ENCODE data around the gene VARS2. TPM values are rescaled to one million over a fixed set of nuclear protein-coding genes. Genes with fewer than 3 reads are reported as not detected.
"Not testable (repeated sequence)": the region's sequence is repeated elsewhere in the genome, so short reads cannot be mapped to it uniquely, and the experiment has no call there.

Gene VARS2
- total RNA-seq, 4 donors from 2014 or later = 16.0 to 38.5 (median 19.3) TPM

GRCh38 chr6:30873137-30873640, 40.8 kb upstream of the VARS2 start:
- ATAC-seq = no peak
- TF ChIP-seq POLR2A (IDR thresholded peaks at IDR 0.05) (no peak), CTCF (IDR thresholded peaks at IDR 0.05 in 4 of 5, conservative IDR thresholded peaks at IDR 0.05 in 1 of 5) (no peak)
- intact Hi-C loops (cut with DNase I; ENCODE audit: low total_unique reads) = no loop called here
- peaks cover 11 to 21% of the 10 kb centered on the region in 2 donors for H3K4me1 ChIP-seq
- no peaks in the 10 kb centered on the region for H3K9me3 ChIP-seq
- in situ Hi-C loops (cut with MboI; ENCODE audit: low sequenced_read_pairs in 4 of 4) = loop anchor here in 3 of 4 donors (10.0 kb wide), 2 partner anchors 48 to 128 kb away; partner anchors contain the start of genes FLOT1 (in 2 of the 3) and IER3 (in 2 of the 3)
- no peaks in the 10 kb centered on the region for H3K27me3 ChIP-seq
- H3K36me3 ChIP-seq = no peaks in the 10 kb centered on the region
- no peak for DNase-seq
- no peak overlapping the region for H3K4me3 ChIP-seq
- no peak overlapping the region for H3K27ac ChIP-seq

DNA sequence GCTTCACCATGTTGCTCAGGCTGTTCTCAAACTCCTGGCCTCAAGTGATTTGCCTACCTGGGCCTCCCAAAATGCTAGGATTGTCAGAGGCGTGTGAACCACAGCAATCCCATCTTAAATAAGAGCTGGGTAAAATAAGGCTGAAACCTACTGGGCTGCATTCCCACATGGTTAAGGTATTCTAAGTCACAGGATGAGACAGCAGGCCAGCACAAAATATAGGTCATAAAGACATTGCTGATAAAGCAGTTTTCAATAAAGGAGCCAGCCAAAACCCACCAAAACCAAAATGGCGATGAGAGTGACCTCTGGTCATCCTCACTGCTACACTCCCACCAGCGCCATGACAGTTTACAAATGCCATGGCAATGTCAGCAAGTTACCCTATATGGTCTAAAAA, 40.2 kb upstream of the VARS2 start:
- peaks cover 12 to 25% of the 10 kb centered on the region in 2 donors for H3K4me1 ChIP-seq
- H3K36me3 ChIP-seq; DNase-seq; ATAC-seq; H3K4me3 ChIP-seq; intact Hi-C loops (cut with DNase I; ENCODE audit: low total_unique reads); H3K9me3 ChIP-seq; H3K27me3 ChIP-seq; H3K27ac ChIP-seq: not testable (repeated sequence)
- in situ Hi-C loops (cut with MboI; ENCODE audit: low sequenced_read_pairs in 4 of 4) = loop anchor here in 3 of 4 donors (10.0 kb wide), 2 partner anchors 49 to 129 kb away; partner anchors contain the start of genes FLOT1 (in 2 of the 3) and IER3 (in 2 of the 3)

DNA sequence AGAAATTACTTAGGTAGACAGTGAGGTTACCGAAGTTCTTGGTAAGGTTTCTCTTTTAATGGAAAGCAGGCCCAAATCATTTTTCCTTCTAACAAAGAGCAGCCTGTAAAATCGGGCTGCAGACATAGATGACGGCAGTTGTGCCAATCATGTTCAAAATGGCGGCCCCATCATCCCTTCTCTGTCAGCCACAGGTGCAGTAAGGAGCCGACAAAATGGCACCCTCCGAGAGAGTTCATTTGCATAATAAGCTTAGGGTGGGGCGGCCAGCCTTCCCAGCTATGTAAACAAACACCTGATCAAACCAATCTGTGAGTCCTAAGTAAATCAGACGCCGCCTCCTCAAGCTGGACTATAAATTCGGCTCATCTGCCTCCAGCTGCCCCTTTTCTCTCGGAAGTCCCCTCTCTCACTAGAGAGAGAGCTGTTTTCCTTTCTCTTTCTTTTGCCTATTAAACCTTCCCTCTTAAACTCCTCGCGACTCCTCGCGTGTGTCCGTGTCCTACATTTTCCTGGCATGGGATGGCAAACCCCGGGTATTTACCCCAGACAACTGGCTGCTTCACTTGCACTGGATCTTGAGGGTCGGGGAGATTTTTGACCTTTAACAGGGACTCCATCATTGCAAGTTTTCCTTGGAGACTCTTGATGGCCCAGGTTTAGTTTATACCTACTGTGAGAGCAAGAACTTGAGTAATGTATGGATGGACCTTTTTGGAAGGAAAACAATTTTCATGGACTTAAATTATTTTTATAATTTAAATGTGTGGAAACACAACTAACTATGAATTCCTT, 38.6 kb upstream of the VARS2 start:
- no peak for DNase-seq
- intact Hi-C loops (cut with DNase I; ENCODE audit: low total_unique reads) = loop anchor here (5.0 kb wide), 1 partner anchor 37 kb away; the partner anchor contains the start of gene VARS2

GRCh38 chr6:30876039-30876730, 37.9 kb upstream of the VARS2 start:
- TF ChIP-seq CTCF (IDR thresholded peaks at IDR 0.05 in 4 of 5, conservative IDR thresholded peaks at IDR 0.05 in 1 of 5) (no peak), POLR2A (IDR thresholded peaks at IDR 0.05) (no peak)
- H3K4me3 ChIP-seq = no peak overlapping the region
- peaks cover 12 to 33% of the 10 kb centered on the region in 2 donors for H3K4me1 ChIP-seq
- H3K36me3 ChIP-seq = no peaks in the 10 kb centered on the region
- DNase-seq = no peak
- intact Hi-C loops (cut with DNase I; ENCODE audit: low total_unique reads) = loop anchor here (5.0 kb wide), 1 partner anchor 36 kb away; the partner anchor contains the start of gene VARS2
- in situ Hi-C loops (cut with MboI; ENCODE audit: low sequenced_read_pairs in 4 of 4) = loop anchor here (5.0 to 25.0 kb wide), 4 partner anchors 49 to 139 kb away; partner anchors contain the start of genes FLOT1 (in 3 of the 4) and IER3 (in 3 of the 4)
- ATAC-seq = no peak
- peak overlapping the region; percentile 37 to 80 (median 64) for H3K27ac ChIP-seq
- H3K9me3 ChIP-seq = no peaks in the 10 kb centered on the region
- no peaks in the 10 kb centered on the region for H3K27me3 ChIP-seq

More for the DNA sequence above, 38.6 kb upstream of the VARS2 start:
- TF ChIP-seq POLR2A (IDR thresholded peaks at IDR 0.05) (no peak), CTCF (IDR thresholded peaks at IDR 0.05 in 4 of 5, conservative IDR thresholded peaks at IDR 0.05 in 1 of 5) (no peak)
- Histone ChIP-seq H3K4me3 (no peak overlapping the region), H3K36me3 (no peaks in the 10 kb centered on the region), H3K4me1 (peaks cover 12 to 33% of the 10 kb centered on the region in 2 donors), H3K9me3 (no peaks in the 10 kb centered on the region), H3K27me3 (no peaks in the 10 kb centered on the region), H3K27ac (peak overlapping the region in 2 of 4 donors; percentile 37 to 79)
- no peak for ATAC-seq
- in situ Hi-C loops (cut with MboI; ENCODE audit: low sequenced_read_pairs in 4 of 4) = loop anchor here (5.0 to 25.0 kb wide), 4 partner anchors 48 to 138 kb away; partner anchors contain the start of genes FLOT1 (in 3 of the 4) and IER3 (in 3 of the 4)

Measured in gastrocnemius medialis (tissue), 4 donors.